Fibroblast of upper back skin (primary cell): ENCODE measurements around the gene RASSF9.

Source experiments
- DNase-seq: peaks from one replicate; pipeline ENCODE4 v3.0.0-alpha.2; 2013

Gene RASSF9

GRCh38 chr12:85836197-85837090 lies at the start of gene RASSF9:
Gene RASSF9 (minus strand): TSS chr12:85836409. CDS start chr12:85836201, 208 bp downstream.
- peak; percentile 95 for DNase-seq

GRCh38 chr12:85883763-85884162 lies 47.6 kb upstream of the RASSF9 start:
- no peak for DNase-seq

GRCh38 chr12:85877459-85877858 lies 41.2 kb upstream of the RASSF9 start:
- DNase-seq = no peak

- DNase-seq = peak; percentile 18
Measured at GRCh38 chr12:85874031-85874461, 37.8 kb upstream of the RASSF9 start, which contains the start of gene NTS. Gene NTS (plus strand): TSS chr12:85874295. CDS start chr12:85874404, 109 bp downstream.

GRCh38 chr12:85872497-85873091 lies 36.4 kb upstream of the RASSF9 start:
- peak; percentile 67 for DNase-seq

GRCh38 chr12:85866986-85867776 lies 31.0 kb upstream of the RASSF9 start:
- peak; percentile 76 for DNase-seq

GRCh38 chr12:85865890-85866289 lies 29.7 kb upstream of the RASSF9 start:
- DNase-seq = peak; percentile 73

- DNase-seq = no peak
Measured at GRCh38 chr12:85856966-85857365, 20.8 kb upstream of the RASSF9 start.

- no peak for DNase-seq
Measured at GRCh38 chr12:85855305-85855704, 19.1 kb upstream of the RASSF9 start.

GRCh38 chr12:85849344-85849743 lies 13.1 kb upstream of the RASSF9 start:
- no peak for DNase-seq

- no peak for DNase-seq
Measured at GRCh38 chr12:85843606-85844310, 7.5 kb upstream of the RASSF9 start.

- peak; percentile 73 for DNase-seq
Measured at GRCh38 chr12:85835426-85836196, 598 bp downstream of the RASSF9 start.

- DNase-seq = no peak
Measured at GRCh38 chr12:85834378-85834777, 1.8 kb downstream of the RASSF9 start.

GRCh38 chr12:85833579-85833978 lies 2.6 kb downstream of the RASSF9 start:
- DNase-seq = no peak

GRCh38 chr12:85831327-85831990 lies 4.8 kb downstream of the RASSF9 start:
- peak; percentile 21 for DNase-seq

GRCh38 chr12:85829391-85829790 lies 6.8 kb downstream of the RASSF9 start:
- peak; percentile 65 for DNase-seq

- peak; percentile 13 for DNase-seq
Measured at GRCh38 chr12:85828576-85828975, 7.6 kb downstream of the RASSF9 start.

- DNase-seq = peak; percentile 16
Measured at GRCh38 chr12:85825746-85826145, 10.5 kb downstream of the RASSF9 start.

- DNase-seq = peak; percentile 78
Measured at GRCh38 chr12:85823436-85824180, 12.6 kb downstream of the RASSF9 start.

GRCh38 chr12:85821759-85822158 lies 14.4 kb downstream of the RASSF9 start:
- DNase-seq = peak; percentile 42
